HCT116 (cell line): ENCODE measurements around the gene CREBBP. TPM values are rescaled to one million over a fixed set of nuclear protein-coding genes. Genes with fewer than 3 reads are reported as not detected.

Source experiments
- ATAC-seq: fragments of 200-7000 bp; cut with Tn5 transposase; 2 replicates; pipeline ENCODE4 v1.9.1; 2020; ENCODE audit warnings: mild to moderate bottlenecking, moderate library complexity
- BruUV-seq: library from RNA; stranded (reverse); fragments of 400-500 nt; replicated peaks from 2 replicates; lab custom pipeline; 2021; lab: Mats Ljungman, UMichigan
- CTCF ChIA-PET: fragments of 300-600 bp; sonication (Branson Sonifier 250); formaldehyde crosslinking; loops from one replicate; lab custom pipeline; 2021; ENCODE audit warnings: antibody characterized with exemption; lab: Charles Lee
- POLR2A ChIA-PET: fragments of 300-600, 350-600 bp; sonication (Branson Sonifier 250); formaldehyde crosslinking; loops from one replicate; lab custom pipeline; 2021; ENCODE audit warnings: antibody characterized with exemption; lab: Charles Lee
- RAD21 ChIA-PET, 2 experiments: fragments of 300-600 bp; sonication (Branson Sonifier 250); formaldehyde crosslinking; loops; one replicate each; lab custom pipeline; 2023; ENCODE audit warnings: low total read pairs in 2 of 2; ENCODE audit not compliant: uncharacterized antibody in 2 of 2, unreplicated experiment in 2 of 2, low non-redundant PET in 1 of 2; lab: Charles Lee
- DNase-seq: peaks from one replicate; pipeline ENCODE4 v3.0.0-alpha.2; 2010; ENCODE audit warnings: low read depth, low spot score
- H2AFZ ChIP-seq: fragments of 200-600 bp; shearing (Covaris generic), sonication (generic); 2 replicates; pipeline ENCODE4 v1.6.1; 2017; ENCODE audit warnings: low read depth, mixed run types, mixed read lengths, antibody characterized with exemption, low read length; ENCODE audit not compliant: poor library complexity, severe bottlenecking
- H3K27ac ChIP-seq: 2 replicates; pipeline ENCODE4 v1.5.1; 2012; ENCODE audit warnings: low read depth, low read length
- H3K27me3 ChIP-seq: fragments of 200-600 bp; sonication (generic); 2 replicates; pipeline ENCODE4 v1.6.1; 2016; ENCODE audit warnings: mixed run types, low read length, mixed read lengths; ENCODE audit not compliant: insufficient read depth
- H3K36me3 ChIP-seq, 2 experiments: fragments of 200-500 bp in 1 of 2; fragments of 200-600 bp in 1 of 2; sonication (Bioruptor generic) in 1 of 2; sonication (generic) in 1 of 2; 2 replicates each; pipeline versions ENCODE4 v1.5.1 to v1.6.1; 2014 to 2016; ENCODE audit warnings: low read length in 2 of 2, inconsistent platforms in 1 of 2, mixed read lengths in 1 of 2, mixed run types in 1 of 2; ENCODE audit not compliant: insufficient read depth in 2 of 2, control insufficient read depth in 1 of 2
- H3K4me1 ChIP-seq, 2 experiments: fragments of 200-600 bp in 1 of 2; sonication (generic) in 1 of 2; 2 replicates each; pipeline versions ENCODE4 v1.5.1 to v1.6.1; 2012 to 2017; ENCODE audit warnings: low read length in 2 of 2, inconsistent platforms in 1 of 2, mild to moderate bottlenecking in 1 of 2, mixed read lengths in 1 of 2, mixed run types in 1 of 2, moderate library complexity in 1 of 2; ENCODE audit not compliant: insufficient read depth in 2 of 2, control insufficient read depth in 1 of 2
- H3K4me2 ChIP-seq: fragments of 200-600 bp; sonication (generic); 2 replicates; pipeline ENCODE4 v1.6.1; 2017; ENCODE audit warnings: mixed run types, low read length, mixed read lengths
- H3K4me3 ChIP-seq, 2 experiments: fragments of 200-600 bp in 1 of 2; sonication (generic) in 1 of 2; replicated peaks in 1 of 2; 2 replicates each; pipeline ENCODE4 v1.5.1; 2011 to 2016; ENCODE audit warnings: low read length in 2 of 2, control low read depth in 1 of 2, low read depth in 1 of 2, mild to moderate bottlenecking in 1 of 2, mixed read lengths in 1 of 2, mixed run types in 1 of 2
- H3K79me2 ChIP-seq: fragments of 200-600 bp; sonication (generic); 2 replicates; pipeline ENCODE4 v1.6.1; 2017; ENCODE audit warnings: mild to moderate bottlenecking, mixed run types, low read length, moderate library complexity, mixed read lengths; ENCODE audit not compliant: insufficient read depth
- H3K9ac ChIP-seq: fragments of 200-600 bp; sonication (generic); 2 replicates; pipeline ENCODE4 v1.6.1; 2016; ENCODE audit warnings: low read length, mixed read lengths
- H3K9me2 ChIP-seq: fragments of 200-600 bp; sonication (generic), shearing (Covaris generic); 2 replicates; pipeline ENCODE4 v1.6.1; 2017; ENCODE audit warnings: mixed run types, mild to moderate bottlenecking, moderate library complexity; ENCODE audit not compliant: insufficient read depth
- H3K9me3 ChIP-seq, 2 experiments: fragments of 200-500 bp in 1 of 2; fragments of 200-600 bp in 1 of 2; sonication (Bioruptor generic) in 1 of 2; sonication (generic) in 1 of 2; 2 replicates each; pipeline ENCODE4 v1.6.1; 2014 to 2017; ENCODE audit warnings: low read length in 2 of 2, mixed read lengths in 2 of 2, inconsistent platforms in 1 of 2, low read depth in 1 of 2, mild to moderate bottlenecking in 1 of 2, mixed run types in 1 of 2, moderate library complexity in 1 of 2; ENCODE audit not compliant: control insufficient read depth in 1 of 2, insufficient read depth in 1 of 2
- H4K20me1 ChIP-seq: fragments of 200-600 bp; sonication (generic), shearing (Covaris generic); 2 replicates; pipeline ENCODE4 v1.6.1; 2017; ENCODE audit warnings: mixed run types, mild to moderate bottlenecking, moderate library complexity; ENCODE audit not compliant: insufficient read depth
- CBX3 ChIP-seq: IDR thresholded peaks from 2 replicates; pipeline ENCODE4 v1.6.1; 2012; ENCODE audit warnings: low read depth
- CEBPB ChIP-seq: IDR thresholded peaks from 2 replicates; pipeline ENCODE4 v1.6.1; 2012; ENCODE audit warnings: low read depth
- EGR1 ChIP-seq: IDR thresholded peaks from 2 replicates; pipeline ENCODE4 v1.6.1; 2012; ENCODE audit warnings: low read depth
- ELF1 ChIP-seq: IDR thresholded peaks from 2 replicates; pipeline ENCODE4 v1.6.1; 2012; ENCODE audit warnings: low read depth, borderline replicate concordance
- EZH2 ChIP-seq: fragments of 200-600 bp; sonication (generic); IDR thresholded peaks from 2 replicates; pipeline ENCODE4 v1.6.1; 2017; ENCODE audit warnings: antibody characterized with exemption, mixed run types
- FOSL1 ChIP-seq: IDR thresholded peaks from 2 replicates; pipeline ENCODE4 v1.6.1; 2012; ENCODE audit warnings: low read depth
- JUND ChIP-seq: IDR thresholded peaks from 2 replicates; pipeline ENCODE4 v1.6.1; 2012
- POLR2AphosphoS5 ChIP-seq: IDR thresholded peaks from 2 replicates; pipeline ENCODE4 v1.6.1; 2011; ENCODE audit warnings: mild to moderate bottlenecking, low read depth, low read length, moderate library complexity
- RAD21 ChIP-seq: IDR thresholded peaks from 2 replicates; pipeline ENCODE4 v1.6.1; 2012; ENCODE audit warnings: low read depth, mild to moderate bottlenecking
- SP1 ChIP-seq: IDR thresholded peaks from 2 replicates; pipeline ENCODE4 v1.6.1; 2012; ENCODE audit warnings: low read depth
- SRF ChIP-seq: IDR thresholded peaks from 2 replicates; pipeline ENCODE4 v1.6.1; 2012; ENCODE audit warnings: low read depth
- TCF7L2 ChIP-seq: IDR thresholded peaks from 2 replicates; pipeline ENCODE4 v1.7.0; 2011; ENCODE audit warnings: borderline replicate concordance, inconsistent platforms; ENCODE audit not compliant: insufficient read depth, insufficient read length; ENCODE audit errors: extremely low read depth
- ZFX ChIP-seq: fragments of 450-650 bp; IDR thresholded peaks from 2 replicates; pipeline ENCODE4 v1.6.1; 2017
- intact Hi-C: fragments of 100-400 bp; cut with micrococcal nuclease; formaldehyde crosslinking; loops from 2 replicates; pipeline ENCODE4 v1.10.0; 2022
- total RNA-seq: library from RNA; stranded (reverse); gene quantifications from one replicate; pipeline ENCODE4 v1.2.1, GENCODE V29; 2021; ENCODE audit not compliant: unreplicated experiment
- TF ChIP-seq, protein P1 (sequence below): IDR thresholded peaks from 2 replicates; pipeline ENCODE4 v1.6.1; 2011; ENCODE audit warnings: mild to moderate bottlenecking, low read length, moderate library complexity; ENCODE audit not compliant: insufficient replicate concordance; ENCODE audit errors: extremely low read depth
- TF ChIP-seq, protein P2 (sequence below), 3 experiments: fragments of 200-600 bp in 1 of 3; sonication (generic) in 1 of 3; IDR thresholded peaks in 2 of 3; conservative IDR thresholded peaks in 1 of 3; 2 replicates each; pipeline ENCODE4 v1.5.1; 2012 to 2017; ENCODE audit warnings: low read depth in 2 of 3, low read length in 2 of 3, antibody characterized with exemption in 1 of 3, borderline replicate concordance in 1 of 3, control low read depth in 1 of 3, mild to moderate bottlenecking in 1 of 3, mixed read lengths in 1 of 3, mixed run types in 1 of 3, moderate library complexity in 1 of 3; ENCODE audit not compliant: insufficient read depth in 1 of 3
- TF ChIP-seq, protein P3 (sequence below): IDR thresholded peaks from 2 replicates; pipeline ENCODE4 v1.6.1; 2012
- TF ChIP-seq, protein P4 (sequence below): IDR thresholded peaks from 2 replicates; pipeline ENCODE4 v1.6.1; 2012

Gene CREBBP
- total RNA-seq, 1 experiment from 2014 or later = 42.7 TPM

DNA sequence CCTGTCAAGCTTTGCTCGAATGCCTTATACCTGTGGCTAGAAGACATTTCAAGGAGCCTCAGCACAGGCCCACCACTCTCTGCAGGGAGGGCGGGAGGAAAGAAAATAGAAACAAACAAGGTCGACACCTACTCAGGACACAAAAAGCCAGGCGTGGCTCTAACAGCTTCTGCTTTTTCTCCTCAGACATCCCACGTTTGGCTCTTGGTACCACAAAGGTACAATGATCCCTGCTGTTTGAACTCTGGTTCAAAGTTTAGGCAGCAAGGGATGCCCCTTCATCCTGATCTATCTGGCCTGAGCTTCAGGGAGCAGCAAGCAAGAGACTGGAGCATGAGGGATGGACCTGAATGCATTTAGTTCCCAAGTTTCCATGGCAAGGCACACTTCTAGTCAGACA, 57.1 kb downstream of the CREBBP start:
- POLR2A ChIA-PET = no interaction called here
- H3K4me2 ChIP-seq = no peak overlapping the region
- ATAC-seq = no peak
- RAD21 ChIA-PET = no interaction called here
- H3K36me3 ChIP-seq = no peaks in the 10 kb centered on the region
- no peak overlapping the region for H3K27ac ChIP-seq
- no peaks in the 10 kb centered on the region for H3K9me2 ChIP-seq
- peaks cover 12% of the 10 kb centered on the region; the same call in 1 of the 2 replicates for H4K20me1 ChIP-seq
- CTCF ChIA-PET = no interaction called here
- no peak for DNase-seq
- no peak overlapping the region for H3K9ac ChIP-seq
- no peaks in the 10 kb centered on the region for H3K27me3 ChIP-seq
- peaks cover 12 to 19% of the 10 kb centered on the region in 2 experiments for H3K4me1 ChIP-seq
- no TSS peak for BruUV-seq
- TF ChIP-seq JUND = no peak
- TF ChIP-seq SRF = no peak
- no peak for TF ChIP-seq TCF7L2
- TF ChIP-seq, all 23 proteins: peak for 0
- peaks cover 100% of the 10 kb centered on the region for H3K79me2 ChIP-seq
- intact Hi-C loops = no loop called here
- no peak overlapping the region for H3K4me3 ChIP-seq
- H2AFZ ChIP-seq = no peak overlapping the region
- no peaks in the 10 kb centered on the region for H3K9me3 ChIP-seq

DNA sequence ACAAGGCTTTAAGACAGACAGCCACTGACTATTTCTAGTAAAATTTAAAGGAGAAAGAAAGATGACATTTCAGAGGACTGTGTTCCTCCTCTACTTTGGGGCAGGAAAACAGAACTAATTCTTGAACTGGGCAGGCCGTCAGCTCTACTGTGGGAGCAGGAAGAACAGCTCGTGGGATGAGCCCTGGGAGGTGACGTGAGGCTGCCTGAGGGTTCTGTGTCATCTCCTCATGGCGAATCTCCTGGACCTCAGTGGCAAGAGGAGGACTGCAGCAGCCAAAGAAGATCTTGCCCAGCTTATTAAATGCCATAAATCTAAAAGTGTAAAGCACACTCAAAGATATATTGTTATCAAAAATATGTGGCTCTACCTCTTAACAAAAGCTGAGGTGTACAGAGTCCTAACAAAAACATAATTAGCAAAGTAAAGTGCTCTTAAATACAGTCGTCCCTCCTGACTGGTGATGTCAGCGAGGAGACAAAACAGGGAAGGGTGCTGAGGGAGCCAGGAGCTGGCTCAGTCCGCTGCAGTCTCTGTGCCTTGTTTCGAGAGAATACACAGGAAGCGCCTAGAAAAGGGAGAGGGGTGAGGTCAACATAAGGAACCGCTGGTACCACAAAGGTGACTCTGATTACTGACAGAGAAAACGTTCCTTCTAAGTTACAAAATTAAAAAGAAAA, 58.0 kb downstream of the CREBBP start:
- Histone ChIP-seq H3K4me1 (peaks cover 12 to 19% of the 10 kb centered on the region in 2 experiments), H3K9ac (no peak overlapping the region), H3K9me2 (no peaks in the 10 kb centered on the region), H3K79me2 (peaks cover 100% of the 10 kb centered on the region), H3K27ac (no peak overlapping the region), H3K4me3 (no peak overlapping the region), H3K27me3 (no peaks in the 10 kb centered on the region), H3K9me3 (no peaks in the 10 kb centered on the region), H2AFZ (no peak overlapping the region), H3K4me2 (no peak overlapping the region), H3K36me3 (no peaks in the 10 kb centered on the region), H4K20me1 (peaks cover 12% of the 10 kb centered on the region; the same call in 1 of the 2 replicates)
- ATAC-seq (no peak), DNase-seq (no peak)
- ChIA-PET POLR2A (no interaction called here), RAD21 (no interaction called here), CTCF (no interaction called here)
- intact Hi-C loops = no loop called here
- no TSS peak for BruUV-seq
- no peak for TF ChIP-seq TCF7L2
- no peak for TF ChIP-seq CEBPB
- no peak for TF ChIP-seq EZH2
- TF ChIP-seq CBX3 = no peak
- TF ChIP-seq, protein P1, sequence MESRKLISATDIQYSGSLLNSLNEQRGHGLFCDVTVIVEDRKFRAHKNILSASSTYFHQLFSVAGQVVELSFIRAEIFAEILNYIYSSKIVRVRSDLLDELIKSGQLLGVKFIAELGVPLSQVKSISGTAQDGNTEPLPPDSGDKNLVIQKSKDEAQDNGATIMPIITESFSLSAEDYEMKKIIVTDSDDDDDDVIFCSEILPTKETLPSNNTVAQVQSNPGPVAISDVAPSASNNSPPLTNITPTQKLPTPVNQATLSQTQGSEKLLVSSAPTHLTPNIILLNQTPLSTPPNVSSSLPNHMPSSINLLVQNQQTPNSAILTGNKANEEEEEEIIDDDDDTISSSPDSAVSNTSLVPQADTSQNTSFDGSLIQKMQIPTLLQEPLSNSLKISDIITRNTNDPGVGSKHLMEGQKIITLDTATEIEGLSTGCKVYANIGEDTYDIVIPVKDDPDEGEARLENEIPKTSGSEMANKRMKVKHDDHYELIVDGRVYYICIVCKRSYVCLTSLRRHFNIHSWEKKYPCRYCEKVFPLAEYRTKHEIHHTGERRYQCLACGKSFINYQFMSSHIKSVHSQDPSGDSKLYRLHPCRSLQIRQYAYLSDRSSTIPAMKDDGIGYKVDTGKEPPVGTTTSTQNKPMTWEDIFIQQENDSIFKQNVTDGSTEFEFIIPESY = no peak
- TF ChIP-seq EGR1 = no peak
- TF ChIP-seq FOSL1 = no peak
- no peak for TF ChIP-seq RAD21
- TF ChIP-seq, protein P2, sequence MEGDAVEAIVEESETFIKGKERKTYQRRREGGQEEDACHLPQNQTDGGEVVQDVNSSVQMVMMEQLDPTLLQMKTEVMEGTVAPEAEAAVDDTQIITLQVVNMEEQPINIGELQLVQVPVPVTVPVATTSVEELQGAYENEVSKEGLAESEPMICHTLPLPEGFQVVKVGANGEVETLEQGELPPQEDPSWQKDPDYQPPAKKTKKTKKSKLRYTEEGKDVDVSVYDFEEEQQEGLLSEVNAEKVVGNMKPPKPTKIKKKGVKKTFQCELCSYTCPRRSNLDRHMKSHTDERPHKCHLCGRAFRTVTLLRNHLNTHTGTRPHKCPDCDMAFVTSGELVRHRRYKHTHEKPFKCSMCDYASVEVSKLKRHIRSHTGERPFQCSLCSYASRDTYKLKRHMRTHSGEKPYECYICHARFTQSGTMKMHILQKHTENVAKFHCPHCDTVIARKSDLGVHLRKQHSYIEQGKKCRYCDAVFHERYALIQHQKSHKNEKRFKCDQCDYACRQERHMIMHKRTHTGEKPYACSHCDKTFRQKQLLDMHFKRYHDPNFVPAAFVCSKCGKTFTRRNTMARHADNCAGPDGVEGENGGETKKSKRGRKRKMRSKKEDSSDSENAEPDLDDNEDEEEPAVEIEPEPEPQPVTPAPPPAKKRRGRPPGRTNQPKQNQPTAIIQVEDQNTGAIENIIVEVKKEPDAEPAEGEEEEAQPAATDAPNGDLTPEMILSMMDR (IDR thresholded peaks at IDR 0.05 in 2 of 3, conservative IDR thresholded peaks at IDR 0.05 in 1 of 3; ENCODE audit: borderline replicate concordance in 1 of 3, insufficient read depth in 1 of 3, low read depth in 2 of 3, low read length in 2 of 3) = no peak
- TF ChIP-seq POLR2AphosphoS5 = no peak
- TF ChIP-seq ELF1 = no peak
- TF ChIP-seq ZFX = no peak
- no peak for TF ChIP-seq JUND
- TF ChIP-seq SRF = no peak
- TF ChIP-seq, protein P3, sequence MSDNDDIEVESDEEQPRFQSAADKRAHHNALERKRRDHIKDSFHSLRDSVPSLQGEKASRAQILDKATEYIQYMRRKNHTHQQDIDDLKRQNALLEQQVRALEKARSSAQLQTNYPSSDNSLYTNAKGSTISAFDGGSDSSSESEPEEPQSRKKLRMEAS = no peak
- TF ChIP-seq SP1 = no peak
- TF ChIP-seq, protein P4, sequence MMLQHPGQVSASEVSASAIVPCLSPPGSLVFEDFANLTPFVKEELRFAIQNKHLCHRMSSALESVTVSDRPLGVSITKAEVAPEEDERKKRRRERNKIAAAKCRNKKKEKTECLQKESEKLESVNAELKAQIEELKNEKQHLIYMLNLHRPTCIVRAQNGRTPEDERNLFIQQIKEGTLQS = no peak
